ENCODE data around the gene CLEC6A.
"Not testable (repeated sequence)": the region's sequence is repeated elsewhere in the genome, so short reads cannot be mapped to it uniquely, and the experiment has no call there.

The CLEC6A gene

GRCh38 chr12:8455727-8456360 is at the start of gene CLEC6A:
CLEC6A (plus strand) TSS chr12:8455962; CDS start chr12:8456112, 150 bp downstream.
- H3K27ac ChIP-seq = no peak within 1 kb of the TSS
- TF ChIP-seq CTCF (conservative IDR thresholded peaks at IDR 0.05) = no peak

- not testable (repeated sequence) for H3K27ac ChIP-seq
Measured at GRCh38 chr12:8419576-8419975, 36.2 kb upstream of the CLEC6A start.

GRCh38 chr12:8420506-8420905 is 35.3 kb upstream of the CLEC6A start:
- no peak overlapping the region for H3K27ac ChIP-seq
- no peak for TF ChIP-seq CTCF (conservative IDR thresholded peaks at IDR 0.05)

- H3K27ac ChIP-seq = not testable (repeated sequence)
Measured at GRCh38 chr12:8444536-8445278, 11.1 kb upstream of the CLEC6A start.

GRCh38 chr12:8445731-8446130 is 10.0 kb upstream of the CLEC6A start:
- no peak for TF ChIP-seq CTCF (conservative IDR thresholded peaks at IDR 0.05)
- H3K27ac ChIP-seq = no peak overlapping the region

- no peak overlapping the region for H3K27ac ChIP-seq
- TF ChIP-seq CTCF (conservative IDR thresholded peaks at IDR 0.05) = no peak
Measured at GRCh38 chr12:8446642-8447547, 8.9 kb upstream of the CLEC6A start.

- no peak overlapping the region for H3K27ac ChIP-seq
- no peak for TF ChIP-seq CTCF (conservative IDR thresholded peaks at IDR 0.05)
Measured at GRCh38 chr12:8449355-8449859, 6.4 kb upstream of the CLEC6A start.

- H3K27ac ChIP-seq = no peak overlapping the region
- no peak for TF ChIP-seq CTCF (conservative IDR thresholded peaks at IDR 0.05)
Measured at GRCh38 chr12:8452036-8452435, 3.7 kb upstream of the CLEC6A start.

Data from VCaP (cell line).